K562 (cell line): ENCODE data around the gene SCPEP1. TPM values are rescaled to one million over a fixed set of nuclear protein-coding genes. Genes with fewer than 3 reads are reported as not detected.

Experiments
- ATAC-seq: fragments of 200-7000 bp; cut with Tn5 transposase; 3 replicates; pipeline ENCODE4 v1.9.1; 2020; ENCODE audit warnings: moderate library complexity
- BruUV-seq: library from RNA; stranded (reverse); fragments of 400-500 nt; replicated peaks from 2 replicates; lab custom pipeline; 2021; lab: Mats Ljungman, UMichigan
- CTCF ChIA-PET: fragments of 300-600 bp; formaldehyde crosslinking; extraction: SDS; loops from one replicate; lab custom pipeline; 2021; ENCODE audit warnings: low intra/inter-chr PET ratio; lab: Yijun Ruan, JAX
- POLR2A ChIA-PET: fragments of 300-600, 350-650 bp; sonication (Branson Sonifier 250); formaldehyde crosslinking; extraction: SDS; loops from one replicate; lab custom pipeline; 2021; ENCODE audit warnings: antibody characterized with exemption, inconsistent platforms; lab: Yijun Ruan, JAX
- DNase-seq, 4 experiments: peaks; one replicate each; pipeline versions ENCODE4 v3.0.0 to v3.0.0-alpha.2; 2011 to 2018; ENCODE audit warnings: low spot score in 3 of 4, mixed read lengths in 3 of 4; ENCODE audit errors: extremely low read depth in 1 of 4
- FAIRE-seq: peaks from 2 replicates; lab custom pipeline; 2011; peaks lifted over from hg19 to GRCh38; lab: Jason Lieb, UNC
- H2AFZ ChIP-seq: 2 replicates; pipeline ENCODE4 v1.6.0; 2011; ENCODE audit warnings: low read depth, low read length, control low read depth, inconsistent platforms
- H3K27ac ChIP-seq: fragments of 200-600 bp; 3 replicates; pipeline ENCODE4 v1.8.0; 2011; ENCODE audit warnings: low read depth, mild to moderate bottlenecking, control low read depth, inconsistent platforms, low read length, moderate library complexity, mixed read lengths; ENCODE audit errors: extremely low read depth
- H3K27me3 ChIP-seq, 2 experiments: fragments of 300-600 bp in 1 of 2; 2 replicates in 1 of 2; 3 replicates in 1 of 2; pipeline versions ENCODE4 v1.6.0 to v1.8.0; 2011; ENCODE audit warnings: inconsistent platforms in 2 of 2, low read length in 2 of 2, mild to moderate bottlenecking in 1 of 2, mixed read lengths in 1 of 2, moderate library complexity in 1 of 2; ENCODE audit not compliant: control insufficient read depth in 2 of 2, insufficient read depth in 2 of 2
- H3K36me3 ChIP-seq: fragments of 300-600 bp; 3 replicates; pipeline ENCODE4 v1.8.0; 2011; ENCODE audit warnings: mild to moderate bottlenecking, low read length, inconsistent platforms; ENCODE audit not compliant: control insufficient read depth, insufficient read depth
- H3K4me1 ChIP-seq, 2 experiments: fragments of 200-600 bp in 1 of 2; replicated peaks in 1 of 2; 2 replicates in 1 of 2; 3 replicates in 1 of 2; pipeline versions ENCODE4 v1.5.1 to v1.8.0; 2011; ENCODE audit warnings: inconsistent platforms in 2 of 2, low read length in 2 of 2, mild to moderate bottlenecking in 1 of 2, mixed read lengths in 1 of 2, moderate library complexity in 1 of 2; ENCODE audit not compliant: control insufficient read depth in 2 of 2, insufficient read depth in 2 of 2
- H3K4me2 ChIP-seq: 2 replicates; pipeline ENCODE4 v1.6.1; 2011; ENCODE audit warnings: low read length, control low read depth, inconsistent platforms, mixed read lengths; ENCODE audit not compliant: insufficient read depth
- H3K4me3 ChIP-seq: fragments of 200-600 bp; sonication (generic), shearing (Covaris generic); 2 replicates; pipeline ENCODE4 v1.5.1; 2016; ENCODE audit warnings: control low read depth, inconsistent platforms
- H3K79me2 ChIP-seq: fragments of 200-600 bp; 3 replicates; pipeline ENCODE4 v1.8.0; 2011; ENCODE audit warnings: low read length, inconsistent platforms; ENCODE audit not compliant: control insufficient read depth, insufficient read depth
- H3K9ac ChIP-seq, 2 experiments: 2 replicates each; pipeline versions ENCODE4 v1.6.0 to v1.6.1; 2011; ENCODE audit warnings: low read depth in 2 of 2, low read length in 2 of 2, control low read depth in 1 of 2, inconsistent platforms in 1 of 2, mild to moderate bottlenecking in 1 of 2, mixed read lengths in 1 of 2; ENCODE audit not compliant: insufficient read depth in 1 of 2
- H3K9me1 ChIP-seq: one replicate; pipeline ENCODE4 v1.6.0; 2011; ENCODE audit warnings: inconsistent platforms, mild to moderate bottlenecking, low read length, moderate library complexity; ENCODE audit not compliant: control insufficient read depth, insufficient read depth
- H3K9me3 ChIP-seq: replicated peaks from 2 replicates; pipeline ENCODE4 v1.5.1; 2011; ENCODE audit warnings: low read depth, low read length, inconsistent platforms; ENCODE audit not compliant: control insufficient read depth, insufficient read depth
- H4K20me1 ChIP-seq: replicated peaks from 2 replicates; pipeline ENCODE4 v1.6.1; 2011; ENCODE audit warnings: low read length, inconsistent platforms, mixed read lengths; ENCODE audit not compliant: control insufficient read depth, insufficient read depth
- ADNP ChIP-seq: fragments of 200-800 bp; sonication (Bioruptor generic); IDR thresholded peaks from 2 replicates; pipeline ENCODE4 v1.6.1; 2016; ENCODE audit warnings: missing genetic modification characterization, missing compliant biosample characterization
- CREB3 ChIP-seq: fragments of 450-650 bp; conservative IDR thresholded peaks from 2 replicates; pipeline ENCODE4 v1.6.1; 2016; ENCODE audit warnings: missing genetic modification characterization, low read depth, mild to moderate bottlenecking, missing compliant biosample characterization, moderate library complexity
- CREM ChIP-seq: IDR thresholded peaks from 2 replicates; pipeline ENCODE4 v1.6.1; 2014; ENCODE audit warnings: antibody characterized with exemption, low read depth
- FOXJ2 ChIP-seq: fragments of 200-800 bp; sonication (Bioruptor generic); IDR thresholded peaks from 2 replicates; pipeline ENCODE4 v1.6.1; 2016; ENCODE audit warnings: missing genetic modification characterization, missing compliant biosample characterization
- HMG20A ChIP-seq: fragments of 450-650 bp; formaldehyde crosslinking; conservative IDR thresholded peaks from 2 replicates; pipeline ENCODE4 v1.4.0; 2020; ENCODE audit warnings: mild to moderate bottlenecking, mixed read lengths
- KLF6 ChIP-seq: fragments of 250-450 bp; sonication (Bioruptor Pico); IDR thresholded peaks from 2 replicates; pipeline ENCODE4 v1.4.0; 2020; ENCODE audit warnings: mild to moderate bottlenecking, moderate library complexity, borderline replicate concordance
- MGA ChIP-seq: fragments of 450-650 bp; IDR thresholded peaks from 2 replicates; pipeline ENCODE4 v1.6.1; 2016; ENCODE audit warnings: mild to moderate bottlenecking, moderate library complexity
- POLR2B ChIP-seq: fragments of 450-650 bp; IDR thresholded peaks from 2 replicates; pipeline ENCODE4 v1.6.1; 2018; ENCODE audit warnings: low read depth; ENCODE audit not compliant: partially characterized antibody
- RBM22 ChIP-seq: fragments of 200-400 bp; formaldehyde crosslinking; IDR thresholded peaks from 2 replicates; pipeline ENCODE4 v1.6.1; 2018; ENCODE audit warnings: low read length, low read depth; ENCODE audit not compliant: poor library complexity, severe bottlenecking
- TFAM ChIP-seq: fragments of 250-450 bp; sonication (Bioruptor Pico); conservative IDR thresholded peaks from 2 replicates; pipeline ENCODE4 v1.5.0; 2021; ENCODE audit warnings: mild to moderate bottlenecking, moderate library complexity
- TSC22D4 ChIP-seq: fragments of 450-650 bp; IDR thresholded peaks from 2 replicates; pipeline ENCODE4 v1.6.1; 2016; ENCODE audit warnings: missing genetic modification characterization, missing biosample characterization, control low read depth
- WGBS: fragments of 100-300 bp; shearing (Covaris generic); methylation state at CpG from one replicate; pipeline ENCODE4 v1.1.6; 2016; ENCODE audit warnings: low coverage, mixed read lengths; ENCODE audit not compliant: insufficient coverage; ENCODE audit errors: missing lambda C conversion rate; 5-methylcytosine and 5-hydroxymethylcytosine counted together
- in situ Hi-C: fragments of 300-500 bp; cut with MboI; formaldehyde crosslinking; loops from 4 replicates; pipeline ENCODE4 v1.15.0; 2018; ENCODE audit warnings: inconsistent platforms, mixed read lengths
- intact Hi-C: fragments of 100-400 bp; cut with micrococcal nuclease; formaldehyde crosslinking; loops from 2 replicates; pipeline ENCODE4 v1.14.2; 2022
- polyA plus RNA-seq, 8 experiments: library from polyadenylated mRNA; depleted of rRNA in 4 of 8; stranded (reverse) in 5 of 8; unstranded in 3 of 8; fragments of >200 nt; fragmentation: Nextera tagmentation in 2 of 8; fragmentation: Illumina TruSeq in 1 of 8; extraction: Ambion mirVana in 2 of 8; extraction: Trizol in 1 of 8; gene quantifications; 2 replicates each; pipeline versions ENCODE4 v1.2.1 to v1.2.3, GENCODE V29; 2011 to 2014; ENCODE audit warnings: inconsistent platforms in 1 of 8, missing spikeins in 1 of 8
- total RNA-seq, 7 experiments: library from RNA; depleted of rRNA in 6 of 7; stranded (reverse); fragments of >200 nt in 6 of 7; fragmentation: Illumina TruSeq in 2 of 7; extraction: Trizol in 2 of 7; gene quantifications; 2 replicates each; pipeline versions ENCODE4 v1.2.1 to v1.2.3, GENCODE V29; 2011 to 2021; ENCODE audit warnings: low replicate concordance in 1 of 7

The SCPEP1 gene
- total and polyA plus RNA-seq, 9 of the 15 experiments (the other 6 are each of a cell fraction or from before 2014, with no cell fraction given) = 5.1 to 14.8 (median 7.2) TPM

GRCh38 chr17:57048096-57048495, 70.2 kb downstream of the SCPEP1 start:
- POLR2A ChIA-PET = interaction anchor here (0.6 to 2.0 kb wide), 4 partner anchors 9 to 82 kb away, joined by 3 to 6 read pairs (median 4); no protein-coding TSS in a partner anchor
- BruUV-seq = no TSS peak
- Histone ChIP-seq H3K9ac (no peak overlapping the region), H3K27ac (no peak overlapping the region), H3K27me3 (no peaks in the 10 kb centered on the region), H4K20me1 (no peaks in the 10 kb centered on the region), H3K4me2 (no peak overlapping the region), H3K36me3 (no peaks in the 10 kb centered on the region), H3K4me3 (no peak overlapping the region), H2AFZ (no peak overlapping the region), H3K79me2 (no peaks in the 10 kb centered on the region), H3K4me1 (peaks cover 7 to 15% of the 10 kb centered on the region in 2 experiments; a peak in 3 of 5 replicates), H3K9me3 (no peaks in the 10 kb centered on the region), H3K9me1 (no peaks in the 10 kb centered on the region)
- CTCF ChIA-PET = no interaction called here
- WGBS = 31% methylated on average over 2 of the region's 2 CpGs
- intact Hi-C loops (no loop called here), in situ Hi-C loops (no loop called here)
- DNase-seq (no peak), ATAC-seq (no peak), FAIRE-seq (no peak)
- TF ChIP-seq POLR2B (no peak), TSC22D4 (no peak), RBM22 (no peak), CREB3 (tag) (no peak), FOXJ2 (tag) (no peak), ADNP (no peak), CREM (no peak), KLF6 (CRISPR knock-in tag) (no peak), MGA (no peak), TFAM (CRISPR knock-in tag) (no peak), HMG20A (CRISPR knock-in tag) (no peak)
